ENCODE measurements around the gene ZNF576. TPM values are rescaled to one million over a fixed set of nuclear protein-coding genes. Genes with fewer than 3 reads are reported as not detected.

ZNF576 gene
- total and polyA plus RNA-seq, 9 of the 15 experiments (the other 6 are each of a cell fraction or from before 2014, with no cell fraction given) = 6.8 to 18.2 (median 12.2) TPM

GRCh38 chr19:43595999-43596841 lies at the start of gene ZNF576, which contains the start of gene IRGQ (continued):
- peak; percentile 48; the same call in 1 of the 2 replicates for TF ChIP-seq GMEB1 (CRISPR knock-in tag; IDR thresholded peaks at IDR 0.05)
- TF ChIP-seq ZBTB8A (IDR thresholded peaks at IDR 0.05; ENCODE audit: partially characterized antibody) = no peak
- TF ChIP-seq ZNF12 (CRISPR knock-in tag; IDR thresholded peaks at IDR 0.05) = no peak
- no peak for TF ChIP-seq PHTF2 (CRISPR knock-in tag; IDR thresholded peaks at IDR 0.05)
- TF ChIP-seq SIRT6 (IDR thresholded peaks at IDR 0.05; ENCODE audit: low read depth, low read length) = no peak
- peak; percentile 49; the same call in 1 of the 2 replicates for TF ChIP-seq ARID1B (IDR thresholded peaks at IDR 0.05)
- TF ChIP-seq OTX1 (CRISPR knock-in tag; IDR thresholded peaks at IDR 0.05) = no peak
- TF ChIP-seq THRB (CRISPR knock-in tag; conservative IDR thresholded peaks at IDR 0.05) = peak; percentile 76; the same call in 1 of the 2 replicates
- TF ChIP-seq KAT2B (IDR thresholded peaks at IDR 0.05; ENCODE audit: low read depth, low read length) = no peak
- TF ChIP-seq ZNF589 (CRISPR knock-in tag; IDR thresholded peaks at IDR 0.05; ENCODE audit: low read depth) = peak; percentile 69; the same call in 1 of the 2 replicates
- TF ChIP-seq ZNF239 (CRISPR knock-in tag; IDR thresholded peaks at IDR 0.05) = peak; percentile 51; the same call in 1 of the 2 replicates
- TF ChIP-seq FOXM1 (IDR thresholded peaks at IDR 0.05; ENCODE audit: low read depth) = no peak
- no peak for TF ChIP-seq FOXM1 (CRISPR knock-in tag; IDR thresholded peaks at IDR 0.05; ENCODE audit: low read depth)
- TF ChIP-seq RFX7 (CRISPR knock-in tag; IDR thresholded peaks at IDR 0.05) = no peak
- no peak; the same call in 1 of the 2 replicates for TF ChIP-seq MAFK (IDR thresholded peaks at IDR 0.05; ENCODE audit: low read length)
- TF ChIP-seq PHB2 (IDR thresholded peaks at IDR 0.05; ENCODE audit: low read depth) = no peak
- no peak for TF ChIP-seq YBX1 (IDR thresholded peaks at IDR 0.05)
- TF ChIP-seq CHD1 (IDR thresholded peaks at IDR 0.05; ENCODE audit: low read length) = no peak
- peak; percentile 92 for TF ChIP-seq EP400 (IDR thresholded peaks at IDR 0.05)
- TF ChIP-seq ATF6 (CRISPR knock-in tag; IDR thresholded peaks at IDR 0.05) = no peak
- TF ChIP-seq GTF2E2 (tag; IDR thresholded peaks at IDR 0.05) = peak; percentile 87
- peak; percentile 73 to 94 for TF ChIP-seq RCOR1 (IDR thresholded peaks at IDR 0.05; ENCODE audit: borderline replicate concordance in 1 of 2, low read depth in 2 of 2, low read length in 2 of 2)
- TF ChIP-seq ZNF253 (CRISPR knock-in tag; conservative IDR thresholded peaks at IDR 0.05) = no peak
- no peak for TF ChIP-seq GATAD2A (IDR thresholded peaks at IDR 0.05)
- TF ChIP-seq ZNF507 (tag; conservative IDR thresholded peaks at IDR 0.05) = no peak
- no peak for TF ChIP-seq NUFIP1 (IDR thresholded peaks at IDR 0.05; ENCODE audit: partially characterized antibody)
- TF ChIP-seq MTA3 (IDR thresholded peaks at IDR 0.05; ENCODE audit: borderline replicate concordance) = peak; percentile 96
